A549 (cell line): ENCODE results near the gene GPR21.

Source experiments
- BHLHE40 ChIP-seq: IDR thresholded peaks from 2 replicates; pipeline ENCODE4 v1.6.1; 2012; ENCODE audit warnings: low read depth, low read length, inconsistent platforms
- CEBPB ChIP-seq, 2 experiments: fragments of >200 bp in 1 of 2; sonication (Bioruptor Twin) in 1 of 2; formaldehyde crosslinking in 1 of 2; IDR thresholded peaks; 2 replicates each; pipeline ENCODE4 v1.6.1; 2012 to 2016
- CTCF ChIP-seq: fragments of >200 bp; sonication (Bioruptor Twin); formaldehyde crosslinking; IDR thresholded peaks from 3 replicates; pipeline ENCODE4 v1.5.1; 2016
- EP300 ChIP-seq, 2 experiments: fragments of >200 bp; sonication (Bioruptor Twin); formaldehyde crosslinking; IDR thresholded peaks; 2 replicates in 1 of 2; 3 replicates in 1 of 2; pipeline ENCODE4 v1.6.1; 2016 to 2017
- FOSL2 ChIP-seq, 2 experiments: fragments of 450-650 bp in 1 of 2; fragments of >200 bp in 1 of 2; sonication (Bioruptor Twin) in 1 of 2; formaldehyde crosslinking; IDR thresholded peaks; 2 replicates each; pipeline versions ENCODE4 v1.5.0 to v1.6.1; 2016 to 2020; ENCODE audit warnings: mild to moderate bottlenecking in 1 of 2, moderate library complexity in 1 of 2
- GATA3 ChIP-seq: IDR thresholded peaks from 2 replicates; pipeline ENCODE4 v1.6.1; 2012; ENCODE audit warnings: borderline replicate concordance
- JUN ChIP-seq, 2 experiments: fragments of >200 bp; sonication (Bioruptor Twin); formaldehyde crosslinking; IDR thresholded peaks; 2 replicates in 1 of 2; 3 replicates in 1 of 2; pipeline ENCODE4 v1.6.1; 2016 to 2017
- JUNB ChIP-seq: fragments of >200 bp; sonication (Bioruptor Twin); formaldehyde crosslinking; IDR thresholded peaks from 2 replicates; pipeline ENCODE4 v1.6.1; 2016
- MAZ ChIP-seq: fragments of 150-350 bp; IDR thresholded peaks from 2 replicates; pipeline ENCODE4 v1.6.1; 2014; ENCODE audit warnings: antibody characterized with exemption, low read depth, low read length, borderline replicate concordance
- POLR2A ChIP-seq: IDR thresholded peaks from 2 replicates; pipeline ENCODE4 v1.6.1; 2012; ENCODE audit warnings: mild to moderate bottlenecking, low read length
- POLR2AphosphoS2 ChIP-seq: conservative IDR thresholded peaks from 2 replicates; pipeline ENCODE4 v1.6.1; 2012; ENCODE audit warnings: low read length, improper control_type of control experiment, inconsistent platforms
- RNF2 ChIP-seq: fragments of 200-600 bp; sonication (generic); IDR thresholded peaks from 2 replicates; pipeline ENCODE4 v1.6.1; 2016; ENCODE audit warnings: low read depth, mild to moderate bottlenecking, antibody characterized with exemption, moderate library complexity, borderline replicate concordance
- SREBF2 ChIP-seq: fragments of 450-650 bp; IDR thresholded peaks from 2 replicates; pipeline ENCODE4 v1.6.1; 2014; ENCODE audit warnings: mild to moderate bottlenecking, moderate library complexity

DNA sequence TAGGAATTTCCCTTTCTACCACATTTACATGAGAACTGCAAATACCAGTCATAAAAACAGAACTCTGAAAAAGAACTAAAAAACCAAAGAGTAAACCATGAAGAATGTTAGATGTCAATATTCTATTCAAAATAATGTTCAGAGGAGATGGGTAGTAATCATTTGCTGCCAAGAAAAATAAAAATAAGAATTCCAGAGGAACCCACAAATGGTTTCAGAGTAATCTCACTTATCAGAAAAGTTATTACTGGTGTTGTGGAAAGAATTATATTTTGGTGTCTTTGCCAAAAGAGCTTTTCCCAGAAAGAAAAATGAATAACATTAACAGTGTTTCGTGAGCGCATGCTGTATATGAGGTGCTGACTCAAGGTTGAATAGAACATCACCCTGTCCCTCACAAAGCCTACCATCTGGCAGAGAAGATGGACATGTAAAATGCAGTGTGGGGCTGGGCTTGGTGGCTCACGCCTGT is 35.6 kb downstream of the GPR21 start:
- TF ChIP-seq JUN (IDR thresholded peaks at IDR 0.05) (no peak), EP300 (IDR thresholded peaks at IDR 0.05) (no peak), GATA3 (no peak), CEBPB (IDR thresholded peaks at IDR 0.05) (no peak), CTCF (no peak), SREBF2 (no peak), RNF2 (no peak), BHLHE40 (no peak), POLR2AphosphoS2 (no peak), FOSL2 (IDR thresholded peaks at IDR 0.05) (no peak), FOSL2 (CRISPR knock-in tag; IDR thresholded peaks at IDR 0.05) (no peak), MAZ (no peak), POLR2A (no peak), JUNB (no peak)
